GM21786 (cell line): ENCODE measurements around the gene PRKAG2.

ENCODE experiments used
- ATAC-seq: cut with Tn5 transposase; IDR thresholded peaks from one replicate; pipeline ENCODE4 v1.9.1; 2021; ENCODE audit not compliant: unreplicated experiment

Gene PRKAG2

GRCh38 chr7:151715666-151716315 is 161.1 kb downstream of the PRKAG2 start:
- no peak for ATAC-seq

- no peak for ATAC-seq
These were observed 162.7 kb downstream of the PRKAG2 start for GRCh38 chr7:151714201-151714600.

- ATAC-seq = no peak
These were observed 164.1 kb downstream of the PRKAG2 start for GRCh38 chr7:151712810-151713125.

GRCh38 chr7:151711906-151712809 is 164.8 kb downstream of the PRKAG2 start:
- peak; percentile 65 for ATAC-seq

- ATAC-seq = no peak
These were observed 165.5 kb downstream of the PRKAG2 start for GRCh38 chr7:151711435-151711872.

GRCh38 chr7:151710646-151711434 is 166.1 kb downstream of the PRKAG2 start:
- no peak for ATAC-seq

GRCh38 chr7:151710121-151710640 is 166.7 kb downstream of the PRKAG2 start:
- no peak for ATAC-seq

GRCh38 chr7:151709141-151710038 is 167.5 kb downstream of the PRKAG2 start:
- no peak for ATAC-seq

GRCh38 chr7:151708610-151709009 is 168.3 kb downstream of the PRKAG2 start:
- no peak for ATAC-seq

GRCh38 chr7:151707757-151708156 is 169.2 kb downstream of the PRKAG2 start:
- no peak for ATAC-seq

- no peak for ATAC-seq
These were observed 169.8 kb downstream of the PRKAG2 start for GRCh38 chr7:151707105-151707469.

GRCh38 chr7:151706277-151707104 is 170.4 kb downstream of the PRKAG2 start:
- no peak for ATAC-seq

- ATAC-seq = no peak
These were observed 171.2 kb downstream of the PRKAG2 start for GRCh38 chr7:151705636-151706276.

GRCh38 chr7:151704960-151705635 is 171.8 kb downstream of the PRKAG2 start:
- ATAC-seq = no peak

- ATAC-seq = no peak
These were observed 172.5 kb downstream of the PRKAG2 start for GRCh38 chr7:151704299-151704959.

- ATAC-seq = no peak
These were observed 174.0 kb downstream of the PRKAG2 start for GRCh38 chr7:151702961-151703360.

- no peak for ATAC-seq
These were observed 176.2 kb downstream of the PRKAG2 start for GRCh38 chr7:151700586-151701165.

- no peak for ATAC-seq
These were observed 177.0 kb downstream of the PRKAG2 start for GRCh38 chr7:151699928-151700319.
